CD14-positive monocyte (primary cell): ENCODE results near the gene SMG1. TPM values are rescaled to one million over a fixed set of nuclear protein-coding genes. Genes with fewer than 3 reads are reported as not detected.
A peak's percentile ranks its signal among the peaks of the same experiment; 100 is the strongest.
"Not testable (repeated sequence)": the region's sequence is repeated elsewhere in the genome, so short reads cannot be mapped to it uniquely, and the experiment has no call there.

Source experiments
- DNase-seq, 3 donors: peaks; one replicate each; pipeline ENCODE4 v3.0.0-alpha.2; 2011 to 2022
- H2AFZ ChIP-seq: 2 replicates; pipeline ENCODE4 v1.6.0; 2012; ENCODE audit warnings: mild to moderate bottlenecking, low read depth, low read length, inconsistent platforms; ENCODE audit not compliant: insufficient read depth, poor library complexity, severe bottlenecking
- H3K27ac ChIP-seq, 2 donors: 1 replicate in 1 of 2; 2 replicates in 1 of 2; pipeline ENCODE4 v1.5.1; 2012 to 2013; ENCODE audit warnings: low read length in 2 of 2, control low read depth in 1 of 2, inconsistent platforms in 1 of 2, low read depth in 1 of 2, mild to moderate bottlenecking in 1 of 2
- H3K27me3 ChIP-seq, 2 donors: one replicate each; pipeline versions ENCODE4 v1.6.0 to v1.6.1; 2011 to 2013; ENCODE audit warnings: low read length in 2 of 2; ENCODE audit not compliant: control insufficient read depth in 2 of 2, insufficient read depth in 2 of 2
- H3K36me3 ChIP-seq, 2 donors: replicated peaks in 1 of 2; 1 replicate in 1 of 2; 2 replicates in 1 of 2; pipeline versions ENCODE4 v1.5.1 to v1.6.1; 2012 to 2013; ENCODE audit warnings: low read length in 2 of 2, control low read depth in 1 of 2, inconsistent platforms in 1 of 2, mild to moderate bottlenecking in 1 of 2; ENCODE audit not compliant: insufficient read depth in 2 of 2, control insufficient read depth in 1 of 2
- H3K4me1 ChIP-seq, 2 donors: 1 replicate in 1 of 2; 2 replicates in 1 of 2; pipeline versions ENCODE4 v1.5.1 to v1.6.1; 2012 to 2013; ENCODE audit warnings: low read length in 2 of 2, control low read depth in 1 of 2, inconsistent platforms in 1 of 2, mild to moderate bottlenecking in 1 of 2, moderate library complexity in 1 of 2; ENCODE audit not compliant: insufficient read depth in 2 of 2, control insufficient read depth in 1 of 2
- H3K4me2 ChIP-seq: replicated peaks from 2 replicates; pipeline ENCODE3; 2012; ENCODE audit warnings: low read length, moderate library complexity, mild to moderate bottlenecking; ENCODE audit not compliant: poor library complexity, severe bottlenecking; ENCODE audit errors: extremely low read depth
- H3K4me3 ChIP-seq, 3 experiments: fragments of 200-600 bp in 1 of 3; sonication (generic) in 1 of 3; replicated peaks in 1 of 3; 1 replicate in 2 of 3; 2 replicates in 1 of 3; pipeline ENCODE4 v1.5.1; 2011 to 2013; ENCODE audit warnings: low read length in 3 of 3, mild to moderate bottlenecking in 3 of 3, control low read depth in 2 of 3, low read depth in 2 of 3, inconsistent platforms in 1 of 3, moderate library complexity in 1 of 3
- H3K79me2 ChIP-seq: 2 replicates; pipeline ENCODE4 v1.6.0; 2012; ENCODE audit warnings: mild to moderate bottlenecking, control low read depth, inconsistent platforms, low read length, moderate library complexity; ENCODE audit not compliant: insufficient read depth
- H3K9ac ChIP-seq: 2 replicates; pipeline ENCODE4 v1.6.0; 2017; ENCODE audit warnings: low read length, mild to moderate bottlenecking; ENCODE audit not compliant: insufficient read depth, poor library complexity, severe bottlenecking
- H3K9me3 ChIP-seq, 2 donors: replicated peaks in 1 of 2; 1 replicate in 1 of 2; 2 replicates in 1 of 2; pipeline versions ENCODE4 v1.5.1 to v1.6.1; 2012 to 2013; ENCODE audit warnings: low read length in 2 of 2, control low read depth in 1 of 2; ENCODE audit not compliant: control insufficient read depth in 1 of 2, insufficient read depth in 1 of 2
- H4K20me1 ChIP-seq: 2 replicates; pipeline ENCODE4 v1.6.0; 2012; ENCODE audit warnings: mild to moderate bottlenecking, low read length, control low read depth, moderate library complexity; ENCODE audit not compliant: insufficient read depth
- H3K27ac Mint-ChIP-seq, 7 donors: one replicate each; pipeline ENCODE4 v1.8.0; 2020; ENCODE audit warnings: mild to moderate bottlenecking in 7 of 7, mixed read lengths in 7 of 7, moderate library complexity in 6 of 7, inconsistent platforms in 2 of 7
- H3K27me3 Mint-ChIP-seq, 3 donors: one replicate each; pipeline ENCODE4 v1.8.0; 2021 to 2022; ENCODE audit warnings: low read depth in 3 of 3, mild to moderate bottlenecking in 3 of 3, mixed read lengths in 3 of 3, moderate library complexity in 3 of 3, inconsistent platforms in 1 of 3
- H3K36me3 Mint-ChIP-seq, 2 donors: one replicate each; pipeline ENCODE4 v1.8.0; 2020; ENCODE audit warnings: mixed read lengths in 2 of 2, inconsistent platforms in 1 of 2, mild to moderate bottlenecking in 1 of 2
- H3K4me1 Mint-ChIP-seq: one replicate; pipeline ENCODE4 v1.8.0; 2020; ENCODE audit warnings: mild to moderate bottlenecking, mixed read lengths
- H3K4me3 Mint-ChIP-seq, 2 donors: one replicate each; pipeline ENCODE4 v1.8.0; 2020; ENCODE audit warnings: mild to moderate bottlenecking in 2 of 2, mixed read lengths in 2 of 2, moderate library complexity in 1 of 2
- H3K9me3 Mint-ChIP-seq, 7 donors: one replicate each; pipeline ENCODE4 v1.8.0; 2020 to 2022; ENCODE audit warnings: mixed read lengths in 7 of 7, mild to moderate bottlenecking in 6 of 7, moderate library complexity in 6 of 7, inconsistent platforms in 2 of 7
- WGBS: methylation state at CpG from one replicate; pipeline ENCODE4 v1.1.5; 2013; ENCODE audit warnings: missing lambda C conversion rate; ENCODE audit not compliant: insufficient coverage; 5-methylcytosine and 5-hydroxymethylcytosine counted together
- intact Hi-C, 2 donors: fragments of 100-400 bp; cut with micrococcal nuclease; formaldehyde crosslinking; loops; one replicate each; pipeline versions ENCODE4 v1.15.0 to v1.15.1; 2023
- polyA plus RNA-seq, 3 donors: library from polyadenylated mRNA; depleted of rRNA in 1 of 3; unstranded in 2 of 3; stranded (reverse) in 1 of 3; fragments of 300-500 nt in 2 of 3; fragments of >200 nt in 1 of 3; fragmentation: Illumina TruSeq in 2 of 3; gene quantifications; 1 replicate in 2 of 3; 2 replicates in 1 of 3; pipeline ENCODE4 v1.2.3, GENCODE V29; 2012 to 2021
- TF ChIP-seq, protein P1 (sequence below): fragments of 200-600 bp; IDR thresholded peaks from one replicate; pipeline ENCODE4 v1.8.0; 2022; ENCODE audit warnings: antibody characterized with exemption, mild to moderate bottlenecking

SMG1 gene
- polyA plus RNA-seq, 3 donors = 2.4 to 31.8 (median 7.1) TPM

DNA sequence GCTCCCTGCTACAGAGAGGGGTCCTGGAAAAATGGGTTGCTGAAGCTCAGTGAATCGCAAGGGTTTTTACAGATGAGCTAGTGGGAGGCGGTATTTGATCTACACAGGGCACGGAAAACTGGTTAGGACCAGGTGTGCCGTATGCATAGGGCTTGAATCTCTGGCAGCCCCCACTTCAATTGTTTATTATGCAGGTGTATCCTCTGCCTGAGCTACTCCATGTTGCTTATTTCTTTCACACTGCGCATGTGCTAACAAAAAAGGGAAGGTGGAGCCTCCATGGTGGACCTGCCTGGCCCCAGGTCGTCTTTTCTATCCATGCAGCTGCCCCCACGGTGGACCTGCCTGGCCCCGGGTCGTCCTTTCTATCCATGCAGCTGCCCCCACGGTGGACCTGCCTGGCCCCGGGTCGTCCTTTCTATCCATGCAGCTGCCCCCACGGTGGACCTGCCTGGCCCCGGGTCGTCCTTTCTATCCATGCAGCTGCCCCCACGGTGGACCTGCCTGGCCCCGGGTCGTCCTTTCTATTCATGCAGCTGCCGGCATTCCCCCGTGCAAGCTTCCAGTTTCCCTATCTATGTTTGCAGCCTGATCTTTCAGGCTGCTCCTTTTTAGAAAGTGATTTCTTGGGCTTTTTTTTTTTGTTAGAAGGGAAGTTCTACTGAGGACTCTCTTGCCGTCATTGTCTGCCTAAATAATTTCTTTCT is 29.8 kb upstream of the SMG1 start:
- peak overlapping the region; percentile 78 for H2AFZ ChIP-seq
- H3K27ac ChIP-seq, H4K20me1 ChIP-seq, H3K4me1 ChIP-seq, H3K27me3 ChIP-seq, H3K36me3 ChIP-seq, intact Hi-C loops, H3K79me2 ChIP-seq, H3K9me3 ChIP-seq, H3K36me3 Mint-ChIP-seq, H3K9me3 Mint-ChIP-seq: not testable (repeated sequence)
- 54% methylated on average over 6 of the region's 21 CpGs for WGBS
- H3K4me1 Mint-ChIP-seq = peaks cover 17% of the 10 kb centered on the region
- H3K4me3 ChIP-seq = peak overlapping the region; percentile 27 to 69 (median 51)
- peak overlapping the region; percentile 66 for H3K4me2 ChIP-seq
- H3K27ac Mint-ChIP-seq = peak overlapping the region in 4 of 7 donors; percentile 21 to 72 (median 42)
- H3K27me3 Mint-ChIP-seq = peaks cover 4 to 10% (median 6%) of the 10 kb centered on the region in 3 donors
- peak overlapping the region; percentile 46 for H3K9ac ChIP-seq
- peak in 2 of 3 donors; percentile 16 to 49 for DNase-seq
- H3K4me3 Mint-ChIP-seq = peak overlapping the region; percentile 76 to 82

DNA sequence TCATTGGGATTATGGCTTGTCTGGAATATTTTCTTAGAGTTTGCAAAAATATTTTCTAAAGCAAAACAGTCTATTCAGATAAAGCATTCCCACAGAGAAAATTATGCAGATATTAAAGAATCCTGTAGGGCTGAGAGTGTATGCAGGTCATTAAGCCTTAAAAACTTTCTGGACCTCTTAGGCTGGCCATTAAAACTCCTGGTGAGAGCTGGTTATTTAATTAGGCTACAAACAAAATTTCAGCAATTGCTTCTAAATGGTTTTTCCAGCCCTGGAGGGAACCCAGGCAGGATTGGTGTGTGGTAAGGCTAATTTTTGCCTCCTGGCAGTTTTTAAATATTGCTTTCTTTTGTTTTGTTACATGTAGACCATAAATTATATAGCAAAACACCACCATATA is 27.3 kb upstream of the SMG1 start:
- Histone ChIP-seq H3K4me1 (no peaks in the 10 kb centered on the region), H3K9me3 (no peaks in the 10 kb centered on the region), H3K36me3 (no peaks in the 10 kb centered on the region), H3K79me2 (no peaks in the 10 kb centered on the region), H3K27me3 (no peaks in the 10 kb centered on the region), H3K27ac (no peak overlapping the region), H4K20me1 (no peaks in the 10 kb centered on the region), H3K9ac (no peak overlapping the region), H2AFZ (no peak overlapping the region), H3K4me3 (no peak overlapping the region), H3K4me2 (no peak overlapping the region)
- peaks cover 2 to 9% (median 4%) of the 10 kb centered on the region in 3 donors for H3K27me3 Mint-ChIP-seq
- H3K4me1 Mint-ChIP-seq = peaks cover 9% of the 10 kb centered on the region
- H3K9me3 Mint-ChIP-seq = no peaks in the 10 kb centered on the region
- no peaks in the 10 kb centered on the region for H3K36me3 Mint-ChIP-seq
- H3K4me3 Mint-ChIP-seq = no peak overlapping the region
- TF ChIP-seq, protein P1, sequence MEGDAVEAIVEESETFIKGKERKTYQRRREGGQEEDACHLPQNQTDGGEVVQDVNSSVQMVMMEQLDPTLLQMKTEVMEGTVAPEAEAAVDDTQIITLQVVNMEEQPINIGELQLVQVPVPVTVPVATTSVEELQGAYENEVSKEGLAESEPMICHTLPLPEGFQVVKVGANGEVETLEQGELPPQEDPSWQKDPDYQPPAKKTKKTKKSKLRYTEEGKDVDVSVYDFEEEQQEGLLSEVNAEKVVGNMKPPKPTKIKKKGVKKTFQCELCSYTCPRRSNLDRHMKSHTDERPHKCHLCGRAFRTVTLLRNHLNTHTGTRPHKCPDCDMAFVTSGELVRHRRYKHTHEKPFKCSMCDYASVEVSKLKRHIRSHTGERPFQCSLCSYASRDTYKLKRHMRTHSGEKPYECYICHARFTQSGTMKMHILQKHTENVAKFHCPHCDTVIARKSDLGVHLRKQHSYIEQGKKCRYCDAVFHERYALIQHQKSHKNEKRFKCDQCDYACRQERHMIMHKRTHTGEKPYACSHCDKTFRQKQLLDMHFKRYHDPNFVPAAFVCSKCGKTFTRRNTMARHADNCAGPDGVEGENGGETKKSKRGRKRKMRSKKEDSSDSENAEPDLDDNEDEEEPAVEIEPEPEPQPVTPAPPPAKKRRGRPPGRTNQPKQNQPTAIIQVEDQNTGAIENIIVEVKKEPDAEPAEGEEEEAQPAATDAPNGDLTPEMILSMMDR = no peak
- intact Hi-C loops = no loop called here
- DNase-seq = no peak
- no peak overlapping the region for H3K27ac Mint-ChIP-seq
